Psoas muscle (tissue), 8 donors: ENCODE results near the gene ETV6. TPM values are rescaled to one million over a fixed set of nuclear protein-coding genes. Genes with fewer than 3 reads are reported as not detected.

ENCODE experiments used
- ATAC-seq, 4 donors: fragments of 200-7000 bp; cut with Tn5 transposase; one replicate each; pipeline ENCODE4 v1.9.1; 2020; ENCODE audit warnings: moderate library complexity in 3 of 4, mild to moderate bottlenecking in 2 of 4
- DNase-seq, 2 donors: peaks; one replicate each; pipeline ENCODE4 v3.0.0-alpha.2; 2020
- H3K27ac ChIP-seq: fragments of 200-600 bp; one replicate; pipeline ENCODE4 v1.8.0; 2022
- H3K27me3 ChIP-seq, 3 donors: fragments of 200-600 bp in 1 of 3; one replicate each; pipeline versions ENCODE4 v1.6.1 to v1.8.0; 2013 to 2022; ENCODE audit warnings: low read length in 2 of 3, mild to moderate bottlenecking in 2 of 3, moderate library complexity in 1 of 3; ENCODE audit not compliant: insufficient read depth in 3 of 3
- H3K36me3 ChIP-seq, 2 donors: fragments of 200-600 bp in 1 of 2; one replicate each; pipeline versions ENCODE4 v1.6.1 to v1.8.0; 2013 to 2022; ENCODE audit warnings: low read depth in 1 of 2, mild to moderate bottlenecking in 1 of 2, moderate library complexity in 1 of 2; ENCODE audit not compliant: insufficient read depth in 1 of 2
- H3K4me1 ChIP-seq: fragments of 200-600 bp; one replicate; pipeline ENCODE4 v1.8.0; 2022
- H3K4me3 ChIP-seq: fragments of 200-600 bp; one replicate; pipeline ENCODE4 v1.8.0; 2022; ENCODE audit warnings: mild to moderate bottlenecking
- H3K9me3 ChIP-seq: fragments of 200-600 bp; one replicate; pipeline ENCODE4 v1.8.0; 2022
- CTCF ChIP-seq: fragments of 200-600 bp; IDR thresholded peaks from one replicate; pipeline ENCODE4 v1.8.0; 2022; ENCODE audit warnings: antibody characterized with exemption
- WGBS, 3 donors: extraction: QIAGEN DNeasy Blood & Tissue Kit; methylation state at CpG; one replicate each; pipeline versions ENCODE4 v1.1.6 to v1.1.7; 2013; 5-methylcytosine and 5-hydroxymethylcytosine counted together
- intact Hi-C, 2 donors: fragments of 100-400 bp; cut with DNase I; formaldehyde crosslinking; loops; one replicate each; pipeline versions ENCODE4 v1.11.0 to v1.14.2; 2022
- polyA plus RNA-seq, 3 donors: library from polyadenylated mRNA; stranded (reverse); fragments of 200-250 nt; gene quantifications; one replicate each; pipeline ENCODE4 v1.2.3, GENCODE V29; 2013
- total RNA-seq, 4 donors: library from RNA; stranded (reverse); fragmentation: NEBNext Ultra II Directional in 2 of 4; extraction: Animal tissue kit (Norgen Biotek cat#: 25700) in 2 of 4; gene quantifications; one replicate each; pipeline versions ENCODE4 v1.2.1 to v1.2.4, GENCODE V29; 2021 to 2023
- donor health status: healthy with polysubstance abuse.
- donor health status: DM: no; HTN: no; CAD: no; lungs with moderate emphysema.
- donor health status: Bipolar disorder and iron deficiency.
- donor health status: healthy.
- donor health status: DM: yes; HTN: yes; CAD: no.
- donor health status: DM: no; HTN: no; CAD: no.
- donor health status: DM: no; HTN: no; CAD: no.
- donor health status: DM: yes; HTN: yes; CAD: no.

The ETV6 gene
- total and polyA plus RNA-seq, 7 donors, result 2.8 to 22.9 (median 4.9) TPM

- Histone ChIP-seq H3K27ac (no peak overlapping the region), H3K4me3 (no peak overlapping the region), H3K9me3 (no peaks in the 10 kb centered on the region), H3K4me1 (peaks cover 22% of the 10 kb centered on the region), H3K27me3 (no peaks in the 10 kb centered on the region), H3K36me3 (no peaks in the 10 kb centered on the region)
- DNase-seq (no peak), ATAC-seq (no peak)
- intact Hi-C loops, result no loop called here
- WGBS, 3 donors, result 74 to 83% (median 77%) methylated on average over 3 of the region's 3 CpGs
- TF ChIP-seq CTCF, result no peak
Measured at GRCh38 chr12:11684393-11684792, 34.9 kb downstream of the ETV6 start.

- DNase-seq (no peak), ATAC-seq (no peak)
- WGBS, 3 donors, result 87 to 90% (median 88%) methylated on average over 7 of the region's 7 CpGs
- Histone ChIP-seq H3K4me1 (peaks cover 17% of the 10 kb centered on the region), H3K36me3 (no peaks in the 10 kb centered on the region), H3K4me3 (no peak overlapping the region), H3K27me3 (no peaks in the 10 kb centered on the region), H3K9me3 (no peaks in the 10 kb centered on the region), H3K27ac (no peak overlapping the region)
- intact Hi-C loops, result no loop called here
- no peak for TF ChIP-seq CTCF
Measured at GRCh38 chr12:11684811-11685210, 35.3 kb downstream of the ETV6 start.

GRCh38 chr12:11685316-11685715 lies 35.8 kb downstream of the ETV6 start:
- H3K27me3 ChIP-seq, result no peaks in the 10 kb centered on the region
- ATAC-seq (no peak), DNase-seq (no peak)
- 75 to 84% (median 76%) methylated on average over 3 of the region's 3 CpGs for WGBS, 3 donors
- peaks cover 16% of the 10 kb centered on the region for H3K4me1 ChIP-seq
- intact Hi-C loops, result no loop called here
- H3K27ac ChIP-seq, result no peak overlapping the region
- TF ChIP-seq CTCF, result no peak
- no peaks in the 10 kb centered on the region for H3K9me3 ChIP-seq
- no peak overlapping the region for H3K4me3 ChIP-seq
- no peaks in the 10 kb centered on the region for H3K36me3 ChIP-seq

GRCh38 chr12:11685716-11686115 lies 36.2 kb downstream of the ETV6 start:
- intact Hi-C loops, result no loop called here
- Histone ChIP-seq H3K4me3 (no peak overlapping the region), H3K27ac (no peak overlapping the region), H3K9me3 (no peaks in the 10 kb centered on the region), H3K36me3 (no peaks in the 10 kb centered on the region), H3K4me1 (peaks cover 13% of the 10 kb centered on the region), H3K27me3 (no peaks in the 10 kb centered on the region)
- DNase-seq (no peak), ATAC-seq (no peak)
- no peak for TF ChIP-seq CTCF
- WGBS, 3 donors, result 84 to 90% (median 90%) methylated on average over 2 of the region's 2 CpGs

GRCh38 chr12:11686120-11686519 lies 36.6 kb downstream of the ETV6 start:
- H3K9me3 ChIP-seq, result no peaks in the 10 kb centered on the region
- intact Hi-C loops, result no loop called here
- ATAC-seq (no peak), DNase-seq (no peak)
- H3K27me3 ChIP-seq, result no peaks in the 10 kb centered on the region
- no peaks in the 10 kb centered on the region for H3K36me3 ChIP-seq
- H3K27ac ChIP-seq, result no peak overlapping the region
- H3K4me3 ChIP-seq, result no peak overlapping the region
- 93 to 96% (median 95%) methylated on average over 2 of the region's 2 CpGs for whole genome bisulfite sequencing, 3 donors
- H3K4me1 ChIP-seq, result peaks cover 13% of the 10 kb centered on the region
- no peak for TF ChIP-seq CTCF
